NCI-H2029 treated with DMSO at 0.1 percent for 48 hours (cell line): ENCODE measurements around the gene RGSL1.

ENCODE experiments used
- DNase-seq: peaks from one replicate; lab custom pipeline; 2025; lab: John Stamatoyannopoulos, UW

Gene RGSL1

DNA sequence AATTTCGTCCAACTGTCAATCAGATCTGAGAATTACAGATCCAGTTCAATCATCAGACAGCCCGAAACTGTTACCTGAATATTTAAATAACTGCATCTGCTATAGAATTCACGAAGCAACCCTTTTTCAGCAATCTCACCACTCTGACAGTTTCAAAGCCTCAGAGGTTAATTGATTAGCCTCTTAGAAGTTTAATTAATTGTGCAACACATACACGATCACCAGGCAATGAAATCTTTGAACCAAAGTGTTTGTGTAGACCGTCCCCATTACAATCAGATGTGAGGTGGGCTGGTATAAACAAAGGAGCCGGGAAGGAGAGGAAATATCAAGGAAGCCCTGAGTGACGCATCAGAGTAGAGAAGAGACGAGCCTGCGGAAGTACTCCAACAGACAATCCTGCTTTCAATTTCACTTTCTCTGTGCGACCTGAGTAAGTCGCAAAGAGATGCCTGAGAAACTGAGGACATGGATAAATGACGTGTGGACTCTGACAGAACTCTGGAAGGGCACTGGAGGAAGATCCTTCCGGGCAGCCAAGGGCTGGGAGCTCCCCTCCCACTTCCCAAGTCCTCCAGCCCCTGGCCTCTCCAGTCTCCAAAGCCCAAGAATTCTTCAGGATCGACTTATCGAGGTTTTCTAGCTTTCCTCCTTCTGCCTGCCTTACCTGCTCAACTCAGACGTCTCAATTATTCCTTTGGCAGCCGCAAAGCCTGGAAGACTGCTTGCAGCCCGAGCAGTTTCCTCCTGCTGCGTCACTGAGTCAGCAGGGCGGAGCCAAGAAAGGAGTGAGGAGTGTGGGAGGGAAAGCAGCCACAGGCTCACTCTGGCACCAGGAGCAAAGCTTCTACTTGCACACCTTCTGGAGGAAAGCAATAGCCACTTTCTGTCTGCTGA is 138.8 kb downstream of the RGSL1 start, which contains the start of gene RNASEL:
Gene RNASEL (minus strand): TSS at position 757 of the 897 bp plus-strand sequence. CDS start 2,450 bp downstream, outside the sequence.
- DNase-seq: peak; percentile 69

DNA sequence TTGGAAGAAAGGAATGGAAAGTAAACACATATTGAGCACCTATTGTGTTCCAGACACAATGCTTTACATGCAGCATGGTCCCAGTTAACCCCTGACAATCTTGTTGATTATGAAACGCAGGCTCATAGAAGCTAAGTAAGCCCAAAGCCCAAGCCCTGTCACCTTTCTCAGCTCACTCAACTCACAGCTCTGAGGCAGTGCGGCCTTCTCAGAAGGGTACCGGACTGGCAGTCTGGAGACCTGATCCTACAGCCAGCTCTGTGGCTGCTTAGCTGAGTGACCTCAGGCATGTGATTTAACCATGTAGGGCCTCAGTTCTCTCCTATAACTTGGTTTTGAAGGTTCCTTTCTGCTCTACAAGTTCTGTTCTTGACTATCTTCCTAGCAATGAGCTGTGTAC is 139.6 kb downstream of the RGSL1 start:
- no peak for DNase-seq

DNA sequence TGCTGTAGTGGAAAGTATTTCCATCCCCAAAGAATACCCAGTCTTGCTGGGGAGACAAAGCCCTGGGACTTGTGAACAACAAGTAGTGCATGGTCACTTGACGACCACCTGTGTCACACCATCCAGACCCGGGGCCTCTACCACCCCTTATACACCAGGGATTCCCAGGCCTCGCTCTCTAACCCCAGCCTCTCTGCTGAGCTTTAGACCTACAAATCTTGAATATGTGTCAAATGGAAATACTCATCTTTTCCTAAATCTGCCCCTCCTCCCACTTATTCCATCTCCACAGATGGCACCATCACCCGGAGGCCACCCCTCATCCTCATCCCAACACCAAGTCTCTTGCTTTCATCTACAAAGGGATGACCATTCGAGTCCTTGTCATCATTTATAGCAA is 140.0 kb downstream of the RGSL1 start:
- no peak for DNase-seq

DNA sequence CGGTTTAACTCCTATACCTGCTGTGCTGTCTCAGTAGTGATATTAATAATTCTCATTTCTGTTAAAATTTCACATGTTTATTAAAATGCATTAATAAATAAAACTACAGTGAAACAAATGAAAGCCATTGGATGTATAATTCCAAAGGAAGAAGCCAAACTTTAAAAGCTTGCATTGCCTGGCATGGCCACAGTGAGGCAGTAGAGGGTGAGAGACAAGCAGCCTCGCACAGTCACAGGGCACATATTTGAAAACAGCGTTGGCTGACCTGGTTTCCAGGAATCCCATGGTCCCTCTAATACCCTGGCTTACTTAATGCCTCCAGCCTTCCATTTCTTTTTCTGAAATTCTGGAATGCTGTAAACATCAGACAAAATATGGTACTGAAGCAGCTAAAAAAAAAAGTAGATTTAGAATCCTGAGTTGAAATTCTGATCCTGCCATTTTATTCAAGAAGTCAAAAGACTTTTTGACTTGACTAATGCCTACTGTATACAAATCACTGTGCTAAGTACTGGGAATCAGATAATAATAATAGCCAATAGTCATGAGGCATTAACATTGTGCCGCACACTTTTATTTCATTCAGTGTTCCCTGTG is 145.8 kb downstream of the RGSL1 start:
- peak; percentile 20 for DNase-seq

DNA sequence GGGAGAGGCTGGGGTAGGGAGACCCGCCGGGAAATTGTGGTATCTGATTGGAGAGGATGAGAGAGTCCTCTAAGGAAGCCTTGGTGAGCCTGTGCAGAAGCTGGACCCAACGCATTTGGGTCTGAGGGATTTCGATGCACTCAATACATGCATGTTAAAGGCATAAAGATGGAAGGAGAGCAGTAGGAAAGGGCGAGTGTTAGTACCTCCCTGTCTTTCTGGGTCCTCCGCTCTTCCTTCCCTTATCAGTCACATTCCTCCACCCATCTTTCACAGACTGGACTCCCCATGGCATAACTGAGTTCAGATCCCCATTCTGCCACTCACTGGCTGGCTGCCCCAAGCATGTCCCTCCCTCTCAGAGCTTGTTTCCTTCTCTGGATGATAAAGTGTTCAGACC is 147.0 kb downstream of the RGSL1 start:
- DNase-seq: no peak

DNA sequence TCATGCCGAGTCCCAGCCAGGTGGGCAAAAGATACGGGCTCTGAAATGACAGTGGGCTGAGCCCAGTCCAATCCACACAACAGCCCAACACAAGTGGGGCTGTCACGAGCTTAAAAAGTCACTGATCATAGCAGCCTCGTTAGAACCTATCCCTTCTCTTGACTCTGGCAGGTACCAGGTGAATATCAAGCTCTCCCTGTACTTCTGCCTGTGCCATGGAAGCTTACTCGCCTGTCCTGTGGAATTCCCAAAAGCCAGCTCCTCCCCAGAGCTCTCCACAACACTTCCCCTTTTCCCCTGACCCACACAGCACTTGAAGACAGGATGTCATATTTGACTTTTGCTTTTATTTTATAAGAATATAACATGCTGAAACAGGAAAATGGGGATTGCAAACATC is 148.3 kb downstream of the RGSL1 start:
- DNase-seq: no peak

DNA sequence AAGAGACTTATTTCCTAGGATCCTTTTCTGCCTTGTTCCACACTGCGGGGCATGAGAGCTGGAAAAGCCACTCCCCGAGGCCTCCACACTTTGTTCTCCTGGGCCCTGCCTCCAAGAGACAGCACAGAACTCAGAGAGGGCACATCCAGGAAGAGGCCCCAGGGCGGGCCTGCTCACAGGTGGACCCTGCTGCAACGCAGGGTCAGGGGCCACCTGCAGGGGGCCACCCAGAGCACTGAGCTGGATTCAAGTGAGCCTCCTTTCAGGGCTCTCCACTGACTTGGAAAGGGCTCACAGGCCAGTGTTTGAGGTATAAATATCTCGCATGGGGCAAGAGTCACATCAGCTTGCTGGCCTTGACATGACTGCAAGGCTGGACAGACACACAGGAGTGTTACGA is 149.4 kb downstream of the RGSL1 start:
- no peak for DNase-seq

DNA sequence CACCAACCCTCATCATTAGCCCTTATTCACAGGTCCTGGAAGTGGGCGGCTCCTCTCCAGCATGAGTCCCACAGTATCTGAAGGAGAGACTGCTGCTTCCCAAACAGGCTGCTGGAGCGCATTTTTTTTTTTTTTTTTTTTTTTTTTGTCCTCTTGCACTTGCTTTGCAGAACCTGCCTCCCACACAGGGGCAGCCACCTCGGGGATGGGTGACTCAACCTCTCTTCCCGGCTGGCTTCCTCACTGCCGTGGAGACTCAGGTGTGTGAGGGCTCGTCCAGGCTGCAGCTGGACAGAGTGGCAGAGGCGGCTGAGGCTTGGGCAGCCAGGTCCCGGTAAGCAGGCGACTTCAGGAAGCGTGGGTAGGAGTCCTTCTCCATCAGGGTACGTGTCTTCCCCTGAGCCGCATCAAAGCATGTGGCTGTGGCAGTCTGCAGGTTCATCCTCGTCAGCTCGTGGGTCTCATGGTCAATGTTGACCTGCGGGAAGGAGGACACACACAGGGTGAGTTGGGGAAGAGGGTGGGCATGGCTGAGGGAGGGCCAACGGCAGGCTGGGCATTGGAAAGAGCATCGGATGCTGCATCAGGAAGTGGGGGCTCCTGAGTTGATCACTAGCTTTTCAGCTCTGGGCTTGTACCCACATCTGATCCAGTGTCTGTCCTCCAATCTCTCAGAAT is 150.2 kb downstream of the RGSL1 start:
- DNase-seq: no peak

DNA sequence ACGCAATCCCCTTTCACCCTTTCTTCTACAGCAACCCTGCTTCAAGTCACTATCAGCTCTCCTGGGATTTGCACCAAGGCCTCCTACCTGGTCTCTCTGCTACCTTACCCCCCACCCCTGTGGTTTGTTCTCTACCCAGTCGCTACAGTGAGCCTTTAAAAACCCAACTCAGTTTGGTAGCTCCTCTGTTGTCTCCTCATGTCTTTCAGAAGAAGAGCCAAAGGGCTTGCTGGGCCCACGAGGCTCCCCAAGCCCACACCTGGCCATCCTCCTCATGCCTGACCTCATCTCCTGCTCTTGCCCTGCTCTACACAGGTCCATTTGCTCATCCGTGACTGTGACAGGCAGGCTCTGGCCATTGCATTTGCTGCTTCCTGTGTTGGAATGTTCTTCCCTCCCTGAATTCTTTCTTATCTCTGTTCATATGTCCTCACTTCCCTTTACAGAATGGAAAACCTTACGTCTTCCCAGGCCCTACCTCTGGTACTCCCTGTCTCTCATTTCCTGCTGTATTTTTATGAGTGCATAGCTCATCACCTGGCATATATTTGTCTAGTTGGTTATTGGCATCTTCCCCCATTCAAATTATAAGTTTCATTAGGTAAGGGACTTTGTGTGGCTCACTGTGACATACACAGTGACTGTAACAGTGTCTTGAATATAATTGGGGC is 150.9 kb downstream of the RGSL1 start:
- DNase-seq: no peak

DNA sequence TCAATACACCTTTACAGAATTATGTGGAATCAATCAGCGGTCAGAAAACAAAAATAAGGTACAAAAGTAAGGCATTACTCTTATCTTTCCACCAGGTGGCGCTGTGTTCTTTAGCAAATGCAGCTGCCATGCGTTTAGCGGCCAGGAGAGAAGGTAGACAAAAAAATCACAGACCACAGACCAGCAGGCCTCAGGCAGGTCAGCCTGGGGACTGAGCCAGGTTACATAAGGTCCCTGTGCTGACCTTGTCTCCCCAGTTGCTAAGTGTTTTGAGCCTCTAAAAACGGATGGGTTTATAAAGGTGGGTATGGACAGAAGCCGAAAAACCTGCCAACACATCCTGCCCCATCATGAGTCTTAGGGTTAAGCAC is 151.5 kb downstream of the RGSL1 start:
- peak; percentile 75 for DNase-seq

DNA sequence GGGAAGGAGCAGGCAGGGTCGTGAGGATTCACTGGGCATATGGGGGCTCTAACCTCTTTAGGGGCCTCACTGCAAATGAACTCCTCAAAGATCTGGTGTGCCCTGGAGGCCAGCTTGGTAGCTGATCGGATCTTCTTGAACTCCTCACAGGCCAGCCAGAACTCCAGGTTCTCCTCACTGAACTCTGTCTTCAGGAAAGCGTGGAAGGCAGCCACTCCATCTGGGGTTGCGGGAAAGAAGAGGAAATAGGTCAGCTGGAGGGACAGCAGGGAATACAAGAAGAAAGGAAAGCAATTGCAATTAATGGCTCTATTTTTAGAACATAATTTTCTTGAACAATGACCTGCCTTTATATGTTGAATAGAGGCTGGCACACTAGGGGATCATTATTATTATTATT is 152.0 kb downstream of the RGSL1 start:
- no peak for DNase-seq

DNA sequence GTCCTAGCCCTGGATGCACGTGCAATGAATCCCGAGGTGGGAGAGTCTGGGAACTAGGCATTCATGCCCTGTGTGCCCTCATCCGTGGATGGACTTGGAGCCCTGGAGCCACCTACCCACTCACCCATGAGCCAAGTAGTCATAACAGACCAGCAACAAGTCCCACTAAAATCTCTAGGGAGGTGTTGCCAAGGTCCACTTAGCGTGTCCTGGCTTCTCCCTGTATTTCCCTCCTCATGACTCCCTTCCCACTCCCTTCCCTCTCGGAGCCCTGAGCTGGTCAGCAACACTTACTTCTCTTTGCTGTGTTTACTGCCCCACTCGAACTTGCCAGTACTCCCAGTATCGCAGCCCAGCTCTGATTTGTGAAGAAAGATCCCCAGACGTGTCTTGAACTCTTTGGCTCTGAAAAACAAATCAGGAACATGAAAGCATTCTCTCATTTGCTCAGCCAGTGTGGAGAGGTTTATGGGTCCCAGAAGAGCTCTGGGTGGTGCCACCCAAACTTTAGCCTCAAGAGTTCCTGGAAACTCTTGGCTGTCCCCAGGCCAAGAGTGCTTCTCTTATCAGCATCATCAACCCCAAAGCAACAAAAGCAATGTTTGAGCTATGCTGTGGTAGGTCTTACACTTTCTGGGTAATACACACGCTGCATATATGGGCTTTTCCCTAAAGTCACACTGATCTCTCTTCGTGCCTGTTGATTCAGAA is 153.1 kb downstream of the RGSL1 start:
- DNase-seq: no peak

DNA sequence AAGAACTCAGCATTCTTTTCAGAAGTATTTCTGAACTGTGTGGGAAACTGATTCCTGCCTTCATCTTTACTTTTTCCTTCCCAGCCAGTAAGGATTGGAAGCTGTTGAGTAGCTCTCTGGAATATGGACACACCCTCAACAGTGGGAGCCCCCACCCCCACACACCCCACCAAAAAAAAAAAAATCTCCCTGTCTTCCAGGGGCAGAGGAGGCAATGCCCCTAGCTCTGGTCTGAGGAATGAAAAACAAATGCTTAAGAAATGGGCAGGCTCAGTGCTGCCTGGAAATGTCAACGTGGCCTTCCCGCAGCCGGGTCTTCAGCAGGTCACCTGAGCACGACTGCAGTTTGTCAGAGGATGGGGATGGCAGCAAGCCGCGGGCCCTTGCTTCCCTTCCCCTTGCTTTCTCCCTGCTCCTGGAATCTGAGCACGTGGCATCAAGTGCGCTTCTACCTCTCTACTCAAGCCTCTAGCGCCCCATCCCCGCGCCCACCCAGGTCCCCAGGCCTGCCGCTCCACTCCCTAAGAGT is 153.8 kb downstream of the RGSL1 start:
- DNase-seq: no peak

DNA sequence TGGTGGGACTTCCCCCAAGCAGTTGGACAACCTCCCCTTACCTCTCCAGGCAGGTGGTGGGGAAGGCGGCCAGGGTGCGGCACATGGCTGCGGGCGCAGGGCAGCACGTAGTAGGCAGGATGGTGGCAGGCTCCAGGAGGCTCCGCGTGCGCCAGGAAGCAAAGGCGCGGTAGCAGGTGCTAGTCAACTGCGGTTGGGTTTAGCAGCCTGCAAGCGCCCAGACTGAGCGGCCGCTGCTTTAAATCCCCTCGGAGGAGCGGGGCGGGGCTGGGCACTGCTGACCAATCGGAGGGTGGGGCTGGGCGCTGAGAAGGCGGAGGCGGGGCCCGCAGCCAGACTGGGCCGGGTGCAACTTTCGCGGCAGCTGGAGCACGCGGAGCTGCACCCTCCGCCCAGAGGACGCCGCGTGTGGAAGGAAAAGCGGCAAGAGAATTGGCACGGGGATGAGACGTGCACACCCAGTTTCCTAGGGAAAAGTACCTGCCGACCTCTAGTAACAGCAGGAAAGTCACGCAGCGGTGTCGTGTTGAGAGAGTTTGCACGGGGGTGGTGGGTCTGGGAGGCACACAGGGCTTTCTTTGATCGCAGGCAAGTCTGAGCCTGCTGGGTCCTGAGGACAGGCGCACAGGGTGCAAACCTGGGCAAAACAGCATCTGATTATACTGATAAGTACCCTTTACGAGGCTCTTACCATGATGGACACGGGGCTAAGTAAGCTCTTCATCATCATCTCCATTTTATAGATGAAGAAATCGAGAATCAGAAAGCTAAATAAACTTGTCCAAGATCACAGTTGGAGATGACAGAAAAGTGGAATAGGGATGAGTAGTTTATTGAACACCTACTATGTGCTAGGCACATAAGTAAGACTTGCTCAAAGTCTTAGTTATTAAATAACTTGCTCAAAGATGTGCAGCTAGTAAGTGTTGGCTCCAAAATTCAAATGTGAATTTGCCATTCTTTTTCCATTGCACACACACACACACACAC is 154.5 kb downstream of the RGSL1 start, which contains the start of gene RGS16:
Gene RGS16 (minus strand): TSS at position 215 of the 990 bp plus-strand sequence. CDS start 130 bp downstream, at position 85.
- DNase-seq: peak; percentile 57

DNA sequence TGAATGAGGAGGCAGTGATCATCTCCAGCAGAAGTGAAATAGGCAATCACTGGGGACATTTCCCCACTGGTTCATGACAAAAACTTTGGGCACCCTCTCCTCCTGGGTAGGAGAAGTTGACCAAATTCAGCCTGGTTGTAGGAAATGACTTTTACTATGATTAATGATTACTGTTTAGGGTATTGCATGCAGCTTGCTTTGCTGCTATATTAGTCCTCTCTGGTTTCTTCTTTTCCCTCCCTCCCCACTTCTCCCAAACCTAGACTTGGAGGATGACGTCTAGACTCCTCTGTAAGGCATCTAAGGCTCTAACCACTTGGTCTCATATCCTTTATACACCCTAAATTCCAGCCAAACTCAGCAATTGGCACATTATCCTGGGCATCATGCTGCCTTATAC is 157.6 kb downstream of the RGSL1 start:
- DNase-seq: no peak

DNA sequence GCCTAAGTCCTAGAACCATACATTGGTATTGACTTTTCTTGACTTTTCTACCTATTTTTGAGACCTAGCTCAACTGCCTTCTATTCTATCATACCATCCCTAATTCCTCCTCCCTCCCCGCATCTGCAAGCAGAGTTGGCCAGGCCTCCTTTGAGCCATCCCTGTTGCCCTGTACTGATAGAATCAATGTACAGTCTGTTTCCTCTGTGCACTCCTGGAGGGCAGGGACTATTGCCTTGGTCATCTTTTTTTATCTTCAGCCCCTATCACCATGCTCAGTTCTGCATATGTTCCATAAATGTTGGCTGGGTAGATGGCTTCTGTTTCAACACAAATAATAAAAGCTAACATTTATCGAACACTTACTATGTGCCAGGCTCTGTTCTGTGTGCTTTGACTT is 158.3 kb downstream of the RGSL1 start:
- DNase-seq: no peak

DNA sequence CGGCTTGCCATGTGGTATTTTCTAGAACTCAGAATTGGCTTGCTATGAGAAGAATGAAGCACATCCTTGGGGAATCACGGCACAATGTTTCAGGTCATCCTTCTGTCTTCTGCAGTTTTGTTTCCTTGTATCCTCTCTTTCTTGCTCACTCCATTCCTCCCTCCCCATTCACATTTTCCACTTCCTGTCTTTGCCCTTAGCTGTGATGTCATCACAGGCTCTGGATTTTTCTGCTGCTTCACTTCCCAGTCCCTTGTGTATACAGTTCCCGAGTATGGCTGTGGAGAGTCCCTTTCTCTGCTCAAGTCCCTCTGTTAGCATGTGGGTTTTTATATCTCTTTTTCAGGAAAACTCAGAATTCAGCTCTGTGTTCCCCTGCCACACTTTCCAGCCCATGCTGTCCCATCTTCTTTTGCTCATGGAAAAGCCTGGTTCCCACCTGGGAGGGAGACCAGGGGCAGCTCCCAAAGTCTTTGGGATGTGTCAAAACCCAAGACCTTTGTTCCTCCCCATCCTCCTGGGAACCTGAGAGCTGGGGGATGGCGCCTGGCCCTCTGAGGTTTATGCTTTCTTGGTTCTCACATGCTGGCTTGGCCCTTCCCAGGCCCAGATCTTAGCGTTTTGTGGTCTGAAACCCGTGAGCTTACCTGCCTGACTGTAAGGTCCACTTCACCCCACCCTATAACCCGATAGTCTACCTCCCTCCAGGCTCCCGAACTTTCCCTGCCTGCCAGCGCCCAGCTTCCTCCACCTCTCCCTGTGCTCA is 159.1 kb downstream of the RGSL1 start:
- DNase-seq: no peak
